CD1c-positive myeloid dendritic cell (primary cell): ENCODE data around the gene FNBP1.
"Not testable (repeated sequence)": the region's sequence is repeated elsewhere in the genome, so short reads cannot be mapped to it uniquely, and the experiment has no call there.

ENCODE experiments used
- DNase-seq: peaks from one replicate; pipeline ENCODE4 v3.0.0-alpha.2; 2016; ENCODE audit errors: extremely low spot score

The FNBP1 gene

GRCh38 chr9:129891569-129891968, 151.4 kb downstream of the FNBP1 start:
- DNase-seq, result no peak

- DNase-seq, result not testable (repeated sequence)
Measured at GRCh38 chr9:129890718-129891299, 152.2 kb downstream of the FNBP1 start.

GRCh38 chr9:129889941-129890717, 152.9 kb downstream of the FNBP1 start:
- DNase-seq, result peak; percentile 73

- DNase-seq, result peak; percentile 63
Measured at GRCh38 chr9:129889122-129889940, 153.7 kb downstream of the FNBP1 start.

GRCh38 chr9:129888293-129889121, 154.5 kb downstream of the FNBP1 start:
- DNase-seq, result peak; percentile 86

GRCh38 chr9:129887334-129888292, 155.4 kb downstream of the FNBP1 start:
- DNase-seq, result peak; percentile 88

GRCh38 chr9:129886226-129887174, 156.5 kb downstream of the FNBP1 start:
- peak; percentile 48 for DNase-seq

- DNase-seq, result peak; percentile 97
Measured at GRCh38 chr9:129885670-129886106, 157.3 kb downstream of the FNBP1 start.

- DNase-seq, result peak; percentile 40
Measured at GRCh38 chr9:129885018-129885669, 157.8 kb downstream of the FNBP1 start.

GRCh38 chr9:129884220-129885017, 158.6 kb downstream of the FNBP1 start:
- DNase-seq, result peak; percentile 95

- no peak for DNase-seq
Measured at GRCh38 chr9:129881547-129882324, 161.3 kb downstream of the FNBP1 start.

GRCh38 chr9:129880654-129881546, 162.1 kb downstream of the FNBP1 start:
- no peak for DNase-seq

- no peak for DNase-seq
Measured at GRCh38 chr9:129879991-129880653, 162.9 kb downstream of the FNBP1 start.

GRCh38 chr9:129879103-129879699, 163.8 kb downstream of the FNBP1 start:
- DNase-seq, result no peak

- DNase-seq, result no peak
Measured at GRCh38 chr9:129878291-129878690, 164.7 kb downstream of the FNBP1 start.
